Right lobe of liver (tissue), 6 donors: ENCODE results near the gene TP53RK. TPM values are rescaled to one million over a fixed set of nuclear protein-coding genes. Genes with fewer than 3 reads are reported as not detected.
A peak's percentile ranks its signal among the peaks of the same experiment; 100 is the strongest.

Experiments used
- ATAC-seq, 4 donors: fragments of 200-7000 bp; cut with Tn5 transposase; one replicate each; pipeline ENCODE4 v1.9.1; 2020; ENCODE audit warnings: mild to moderate bottlenecking in 4 of 4, moderate library complexity in 4 of 4
- DNase-seq, 3 donors: peaks; one replicate each; pipeline ENCODE4 v3.0.0-alpha.2; 2020
- H3K27ac ChIP-seq, 3 donors: fragments of 200-600 bp; one replicate each; pipeline ENCODE4 v1.8.0; 2022
- H3K27me3 ChIP-seq, 2 donors: fragments of 200-600 bp; one replicate each; pipeline ENCODE4 v1.8.0; 2022
- H3K36me3 ChIP-seq, 4 donors: fragments of 200-600 bp; sonication (generic) in 1 of 4; one replicate each; pipeline versions ENCODE4 v1.5.1 to v1.8.0; 2017 to 2022; ENCODE audit warnings: control low read depth in 1 of 4
- H3K4me1 ChIP-seq, 4 donors: fragments of 200-600 bp; sonication (generic) in 1 of 4; one replicate each; pipeline versions ENCODE4 v1.5.1 to v1.8.0; 2017 to 2022; ENCODE audit warnings: control low read depth in 1 of 4
- H3K4me3 ChIP-seq, 3 donors: fragments of 200-600 bp; one replicate each; pipeline ENCODE4 v1.8.0; 2022
- H3K9me3 ChIP-seq, 4 donors: fragments of 200-600 bp; sonication (generic) in 1 of 4; one replicate each; pipeline versions ENCODE4 v1.5.1 to v1.8.0; 2017 to 2022; ENCODE audit warnings: control low read depth in 1 of 4
- CTCF ChIP-seq, 4 donors: fragments of 200-600 bp in 3 of 4; fragments of 450-650 bp in 1 of 4; IDR thresholded peaks; one replicate each; pipeline versions ENCODE4 v1.5.1 to v1.8.0; 2016 to 2022; ENCODE audit warnings: antibody characterized with exemption in 4 of 4, mild to moderate bottlenecking in 2 of 4
- POLR2A ChIP-seq: fragments of 450-650 bp; IDR thresholded peaks from one replicate; pipeline ENCODE4 v1.6.1; 2017; ENCODE audit warnings: antibody characterized with exemption, mild to moderate bottlenecking
- WGBS: methylation state at CpG from one replicate; pipeline ENCODE4 v1.1.6; 2018; ENCODE audit warnings: low coverage, low lambda C conversion rate; ENCODE audit not compliant: insufficient coverage; ENCODE audit errors: missing lambda C conversion rate; 5-methylcytosine and 5-hydroxymethylcytosine counted together
- intact Hi-C, 2 donors: fragments of 100-400 bp; cut with DNase I; formaldehyde crosslinking; loops; one replicate each; pipeline versions ENCODE4 v1.11.2 to v1.14.1; 2022
- total RNA-seq, 6 experiments: library from RNA; depleted of rRNA in 2 of 6; stranded (reverse); fragments of >200 nt in 2 of 6; fragmentation: NEBNext Ultra II Directional in 3 of 6; extraction: Animal tissue kit (Norgen Biotek cat#: 25700) in 3 of 6; gene quantifications; one replicate each; pipeline versions ENCODE4 v1.1.0 to v1.2.4, GENCODE V29; 2016 to 2023
- donor health status: DM: no; HTN: yes; CAD: no.
- donor health status: DM: no; HTN: no; CAD: no.
- donor health status: DM: no; HTN: no; CAD: no.
- donor health status: DM: no; HTN: yes; CAD: no.
- donor health status: DM: no; HTN: yes; CAD: no.

Gene TP53RK
- total RNA-seq, 6 experiments from 2014 or later, result 3.1 to 10.0 (median 5.2) TPM

- no peaks in the 10 kb centered on the region for H3K9me3 ChIP-seq
- DNase-seq (no peak), ATAC-seq (no peak)
- no peaks in the 10 kb centered on the region for H3K27me3 ChIP-seq
- no peak overlapping the region for H3K27ac ChIP-seq
- H3K4me1 ChIP-seq, result no peaks in the 10 kb centered on the region
- H3K4me3 ChIP-seq, result no peak overlapping the region
- peaks cover 0 to 5% (median 0%) of the 10 kb centered on the region in 4 donors for H3K36me3 ChIP-seq
- 33% methylated on average over 1 of the region's 1 CpG for WGBS
- no peak for TF ChIP-seq CTCF (IDR thresholded peaks at IDR 0.05)
- no peak for TF ChIP-seq POLR2A
- intact Hi-C loops, result no loop called here
Measured at GRCh38 chr20:46724343-46724959, 35.2 kb upstream of the TP53RK start.

- WGBS, result 100% methylated on average over 1 of the region's 1 CpG
- Histone ChIP-seq H3K27me3 (no peaks in the 10 kb centered on the region), H3K27ac (no peak overlapping the region), H3K4me1 (no peaks in the 10 kb centered on the region), H3K4me3 (no peak overlapping the region), H3K9me3 (no peaks in the 10 kb centered on the region), H3K36me3 (no peaks in the 10 kb centered on the region)
- intact Hi-C loops, result no loop called here
- DNase-seq (no peak), ATAC-seq (no peak)
- TF ChIP-seq POLR2A (no peak), CTCF (IDR thresholded peaks at IDR 0.05) (no peak)
Measured at GRCh38 chr20:46723039-46723438, 33.8 kb upstream of the TP53RK start.

- ATAC-seq, result no peak
- TF ChIP-seq POLR2A (no peak), CTCF (IDR thresholded peaks at IDR 0.05) (no peak)
- no peak for DNase-seq
- 83% methylated on average over 1 of the region's 2 CpGs for WGBS
- Histone ChIP-seq H3K36me3 (no peaks in the 10 kb centered on the region), H3K27me3 (no peaks in the 10 kb centered on the region), H3K27ac (no peak overlapping the region), H3K9me3 (no peaks in the 10 kb centered on the region), H3K4me3 (no peak overlapping the region), H3K4me1 (no peaks in the 10 kb centered on the region)
- intact Hi-C loops, result no loop called here
Measured at GRCh38 chr20:46722450-46722849, 33.2 kb upstream of the TP53RK start.

- Histone ChIP-seq H3K36me3 (no peaks in the 10 kb centered on the region), H3K27ac (no peak overlapping the region), H3K4me3 (no peak overlapping the region), H3K4me1 (no peaks in the 10 kb centered on the region), H3K27me3 (no peaks in the 10 kb centered on the region), H3K9me3 (no peaks in the 10 kb centered on the region)
- ATAC-seq (peak in 2 of 4 donors; percentile 30 to 55), DNase-seq (no peak)
- TF ChIP-seq POLR2A (no peak), CTCF (IDR thresholded peaks at IDR 0.05) (no peak)
- 13% methylated on average over 1 of the region's 1 CpG for WGBS
- intact Hi-C loops, result no loop called here
Measured at GRCh38 chr20:46721476-46721875, 32.2 kb upstream of the TP53RK start.
